Frontal cortex (tissue), 4 donors: Measurements from ENCODE around the gene MT1A. TPM values are rescaled to one million over a fixed set of nuclear protein-coding genes. Genes with fewer than 3 reads are reported as not detected.
"Not testable (repeated sequence)": the region's sequence is repeated elsewhere in the genome, so short reads cannot be mapped to it uniquely, and the experiment has no call there.

Experiments
- DNase-seq, 2 donors: peaks; one replicate each; pipeline ENCODE4 v3.0.0; 2012; ENCODE audit warnings: low spot score in 2 of 2
- FAIRE-seq: peaks from 2 replicates; lab custom pipeline; 2012; peaks lifted over from hg19 to GRCh38; lab: Jason Lieb, UNC
- total RNA-seq: library from RNA; depleted of rRNA; stranded (reverse); fragments of >200 nt; gene quantifications from one replicate; pipeline ENCODE4 v1.2.3, GENCODE V29; 2014
- donor health status: control.
- donor health status: control.
- donor health status: control.

Gene MT1A
- total RNA-seq, 1 donor from 2014 or later = not detected

- DNase-seq (no peak), FAIRE-seq (no peak)
Measured at GRCh38 chr16:56609463-56609921, 29.0 kb upstream of the MT1A start.

DNA sequence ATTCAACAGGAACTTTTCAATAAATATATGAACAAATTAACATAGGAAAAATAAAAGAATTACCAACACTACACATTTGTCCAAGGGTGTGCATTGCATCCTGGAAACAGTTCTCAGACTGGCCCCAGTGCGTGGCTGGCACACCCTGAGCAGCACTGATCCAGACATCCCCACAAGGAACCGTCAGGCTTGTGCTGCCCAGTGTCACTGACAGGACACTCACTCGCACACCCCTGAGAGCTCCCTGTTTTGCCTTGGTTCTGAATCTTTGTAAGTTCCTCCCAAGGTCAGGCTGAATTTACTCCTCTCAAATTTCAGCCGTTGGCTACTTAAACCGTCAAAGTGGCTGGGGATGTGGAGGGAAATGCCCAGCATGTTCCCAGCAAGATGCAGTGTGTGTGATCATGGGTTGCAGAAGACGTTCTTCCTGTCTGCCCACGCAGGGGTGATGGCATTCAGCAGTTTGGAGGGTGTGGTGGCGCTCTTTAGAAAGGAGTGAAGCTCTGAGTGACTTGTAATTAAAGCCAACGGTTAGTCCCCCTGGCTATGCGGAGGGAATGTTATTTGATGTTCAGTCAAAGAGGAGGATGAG lies 28.4 kb upstream of the MT1A start:
- DNase-seq (no peak), FAIRE-seq (no peak)

- DNase-seq = no peak
- FAIRE-seq = no peak
Measured at GRCh38 chr16:56610609-56611111, 27.8 kb upstream of the MT1A start.

GRCh38 chr16:56611281-56611833 lies 27.1 kb upstream of the MT1A start:
- DNase-seq (no peak), FAIRE-seq (no peak)

- DNase-seq (no peak), FAIRE-seq (no peak)
Measured at GRCh38 chr16:56613706-56614105, 24.8 kb upstream of the MT1A start.

- FAIRE-seq = no peak
- DNase-seq = no peak
Measured at GRCh38 chr16:56614549-56614991, 23.9 kb upstream of the MT1A start.

- no peak for DNase-seq
- no peak for FAIRE-seq
Measured at GRCh38 chr16:56615353-56615752, 23.1 kb upstream of the MT1A start.

GRCh38 chr16:56616608-56617211 lies 21.8 kb upstream of the MT1A start:
- DNase-seq = no peak
- no peak for FAIRE-seq

- DNase-seq (peak in 1 of 2 donors; percentile 58), FAIRE-seq (no peak)
Measured at GRCh38 chr16:56617212-56618085, 21.0 kb upstream of the MT1A start.

DNA sequence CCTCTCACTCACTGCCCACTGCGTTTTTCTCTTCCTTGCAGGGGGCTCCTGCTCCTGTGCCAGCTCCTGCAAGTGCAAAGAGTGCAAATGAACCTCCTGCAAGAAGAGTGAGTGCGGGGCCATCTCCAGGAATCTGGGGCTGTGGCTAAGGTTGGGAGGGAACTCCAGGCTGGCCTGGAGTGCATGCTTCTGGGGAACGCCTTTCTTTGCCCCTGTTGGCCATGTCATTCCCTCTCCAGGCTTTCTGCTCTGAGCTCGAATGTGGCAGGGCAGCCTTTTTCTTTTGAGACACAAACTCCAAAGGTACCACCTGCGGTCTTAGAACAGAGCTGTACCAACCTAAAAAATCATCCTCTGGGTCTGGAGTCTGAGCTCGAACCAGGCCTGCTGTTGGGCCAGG lies 20.3 kb upstream of the MT1A start:
- FAIRE-seq = no peak

GRCh38 chr16:56620339-56620897 lies 18.0 kb upstream of the MT1A start:
- no peak for FAIRE-seq
- DNase-seq = no peak

More for the DNA sequence above, 20.3 kb upstream of the MT1A start:
- DNase-seq = no peak

- not testable (repeated sequence) for DNase-seq, FAIRE-seq
Measured at GRCh38 chr16:56621665-56622445, 16.6 kb upstream of the MT1A start.

DNA sequence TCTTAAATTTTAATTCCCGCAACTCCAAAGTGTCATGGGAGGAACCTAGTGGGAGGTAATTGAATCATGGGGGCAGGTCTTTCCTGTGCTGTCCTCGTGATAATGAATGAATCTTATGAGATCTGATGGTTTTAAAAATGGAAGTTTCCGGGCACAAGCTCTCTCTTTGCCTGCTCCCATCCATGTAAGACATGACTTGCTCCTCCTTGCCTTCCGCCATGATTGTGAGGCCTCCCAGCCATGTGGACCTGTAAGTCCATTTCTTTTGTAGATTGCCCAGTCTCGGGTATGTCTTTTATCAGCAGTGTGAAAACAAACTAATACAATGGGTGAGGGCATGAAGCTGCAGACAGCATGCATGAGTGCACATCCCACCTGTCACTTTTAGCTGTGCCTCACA lies 15.3 kb upstream of the MT1A start:
- FAIRE-seq, DNase-seq: not testable (repeated sequence)

- FAIRE-seq (no peak), DNase-seq (no peak)
Measured at GRCh38 chr16:56623637-56624036, 14.8 kb upstream of the MT1A start.

DNA sequence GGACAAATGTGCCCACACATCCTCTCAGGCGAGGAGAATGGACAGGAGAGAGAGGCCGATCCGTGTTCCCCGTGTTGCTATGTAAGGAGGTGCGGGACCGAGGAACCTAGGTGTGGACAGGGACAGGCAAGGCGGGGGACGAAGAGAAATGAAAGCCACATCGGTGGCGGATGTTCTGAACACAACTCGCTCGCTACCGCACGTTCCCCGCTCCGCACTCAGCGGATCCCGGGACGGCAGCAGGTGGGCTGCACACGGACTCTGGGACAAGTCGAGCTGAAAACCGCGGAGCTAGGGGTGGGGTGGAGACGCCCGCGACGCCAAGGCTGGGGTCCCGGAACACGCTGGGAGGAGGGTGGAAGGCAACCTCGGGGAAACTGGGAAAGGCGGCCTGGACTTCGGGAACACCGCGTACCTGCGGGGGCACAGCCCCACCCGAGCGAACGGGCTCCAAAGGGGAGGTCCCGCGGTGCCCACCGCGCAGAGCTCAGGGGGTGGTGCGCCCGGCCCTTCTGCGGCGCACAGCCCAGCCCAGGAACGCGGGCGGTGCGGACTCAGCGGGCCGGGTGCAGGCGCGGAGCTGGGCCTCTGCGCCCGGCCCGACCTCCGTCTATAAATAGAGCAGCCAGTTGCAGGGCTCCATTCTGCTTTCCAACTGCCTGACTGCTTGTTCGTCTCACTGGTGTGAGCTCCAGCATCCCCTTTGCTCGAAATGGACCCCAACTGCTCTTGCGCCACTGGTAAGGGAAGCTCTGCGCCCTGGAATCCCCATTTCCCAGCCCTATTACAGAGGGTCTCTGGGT lies 13.1 kb upstream of the MT1A start, which contains the start of gene MT1E:
MT1E (plus strand) TSS at position 642 of the 803 bp plus-strand sequence; CDS start at position 713, 71 bp downstream.
- DNase-seq (peak in 1 of 2 donors; percentile 67), FAIRE-seq (no peak)

DNA sequence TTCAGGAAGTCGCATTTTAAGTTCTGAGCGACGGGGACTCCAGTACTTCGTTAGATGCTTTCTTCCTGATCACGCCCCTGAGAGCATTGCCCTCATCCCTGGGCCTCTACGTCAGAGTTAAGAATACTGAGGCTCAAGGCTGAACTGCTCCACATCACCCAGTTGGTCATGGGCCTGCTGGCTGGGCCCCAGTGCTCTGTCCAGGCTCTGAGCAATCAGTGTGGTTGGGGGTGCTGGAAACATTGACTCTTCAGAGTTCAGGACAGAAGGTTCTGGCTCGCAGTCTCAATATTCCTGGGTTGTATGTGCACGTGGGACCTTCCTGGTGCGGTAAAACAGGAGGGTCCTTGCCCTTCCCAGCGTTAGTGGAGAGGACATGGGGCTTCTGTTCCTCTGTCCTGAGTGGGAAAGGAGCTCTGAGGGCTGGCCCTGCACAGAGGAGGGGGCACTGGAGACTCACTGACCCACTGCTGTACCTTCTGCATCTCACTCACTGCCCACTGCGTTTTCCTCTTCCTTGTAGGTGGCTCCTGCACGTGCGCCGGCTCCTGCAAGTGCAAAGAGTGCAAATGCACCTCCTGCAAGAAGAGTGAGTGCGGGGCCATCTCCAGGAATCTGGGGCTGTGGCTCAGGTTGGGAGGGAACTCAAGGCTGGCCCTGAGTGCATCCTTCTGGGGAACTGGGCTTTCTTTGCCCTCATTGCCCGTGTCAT lies 12.4 kb upstream of the MT1A start:
- FAIRE-seq (no peak), DNase-seq (no peak)

DNA sequence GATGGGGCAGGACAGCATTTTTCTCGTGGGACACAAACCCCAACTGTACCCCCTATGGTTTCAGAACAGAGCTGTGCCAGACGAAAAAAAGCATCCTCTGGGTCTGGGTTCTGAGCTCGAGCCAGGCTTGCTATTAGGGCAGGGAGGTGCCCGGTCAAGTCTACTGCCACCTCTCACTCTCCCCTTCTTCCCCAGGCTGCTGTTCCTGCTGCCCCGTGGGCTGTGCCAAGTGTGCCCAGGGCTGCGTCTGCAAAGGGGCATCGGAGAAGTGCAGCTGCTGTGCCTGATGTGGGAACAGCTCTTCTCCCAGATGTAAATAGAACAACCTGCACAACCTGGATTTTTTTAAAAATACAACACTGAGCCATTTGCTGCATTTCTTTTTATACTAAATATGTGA lies 11.8 kb upstream of the MT1A start:
- DNase-seq (no peak), FAIRE-seq (no peak)
